ENCODE results near the gene FAM83D. TPM values are rescaled to one million over a fixed set of nuclear protein-coding genes. Genes with fewer than 3 reads are reported as not detected.

The FAM83D gene
- total RNA-seq, 4 donors from 2014 or later, result 93.9 to 311 (median 211) TPM

- 84% methylated on average over 9 of the region's 9 CpGs for WGBS
- Histone ChIP-seq H3K27ac (replicated peaks in 1 of 4) (peak overlapping the region; percentile 77 to 91 (median 85)), H3K9me3 (no peaks in the 10 kb centered on the region), H3K4me3 (peak overlapping the region in 2 of 4 donors; percentile 5 to 22), H3K36me3 (peaks cover 0 to 13% (median 0%) of the 10 kb centered on the region in 4 donors), H3K27me3 (no peaks in the 10 kb centered on the region), H3K4me1 (peaks cover 0 to 69% (median 9%) of the 10 kb centered on the region in 4 donors)
- TF ChIP-seq, protein P1, sequence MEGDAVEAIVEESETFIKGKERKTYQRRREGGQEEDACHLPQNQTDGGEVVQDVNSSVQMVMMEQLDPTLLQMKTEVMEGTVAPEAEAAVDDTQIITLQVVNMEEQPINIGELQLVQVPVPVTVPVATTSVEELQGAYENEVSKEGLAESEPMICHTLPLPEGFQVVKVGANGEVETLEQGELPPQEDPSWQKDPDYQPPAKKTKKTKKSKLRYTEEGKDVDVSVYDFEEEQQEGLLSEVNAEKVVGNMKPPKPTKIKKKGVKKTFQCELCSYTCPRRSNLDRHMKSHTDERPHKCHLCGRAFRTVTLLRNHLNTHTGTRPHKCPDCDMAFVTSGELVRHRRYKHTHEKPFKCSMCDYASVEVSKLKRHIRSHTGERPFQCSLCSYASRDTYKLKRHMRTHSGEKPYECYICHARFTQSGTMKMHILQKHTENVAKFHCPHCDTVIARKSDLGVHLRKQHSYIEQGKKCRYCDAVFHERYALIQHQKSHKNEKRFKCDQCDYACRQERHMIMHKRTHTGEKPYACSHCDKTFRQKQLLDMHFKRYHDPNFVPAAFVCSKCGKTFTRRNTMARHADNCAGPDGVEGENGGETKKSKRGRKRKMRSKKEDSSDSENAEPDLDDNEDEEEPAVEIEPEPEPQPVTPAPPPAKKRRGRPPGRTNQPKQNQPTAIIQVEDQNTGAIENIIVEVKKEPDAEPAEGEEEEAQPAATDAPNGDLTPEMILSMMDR (IDR thresholded peaks at IDR 0.05), result no peak
- TF ChIP-seq POLR2A (IDR thresholded peaks at IDR 0.05; ENCODE audit: low read depth), result no peak
- peak in 1 of 2 donors; percentile 59 for TF ChIP-seq POLR2AphosphoS5 (IDR thresholded peaks at IDR 0.05)
- no peak for TF ChIP-seq EP300 (IDR thresholded peaks at IDR 0.05)
- intact Hi-C loops (cut with DNase I), result no loop called here
- DNase-seq (ENCODE audit: extremely low spot score), result peak; percentile 92
Observed at GRCh38 chr20:38932457-38933120, 6.4 kb downstream of the FAM83D start.

DNA sequence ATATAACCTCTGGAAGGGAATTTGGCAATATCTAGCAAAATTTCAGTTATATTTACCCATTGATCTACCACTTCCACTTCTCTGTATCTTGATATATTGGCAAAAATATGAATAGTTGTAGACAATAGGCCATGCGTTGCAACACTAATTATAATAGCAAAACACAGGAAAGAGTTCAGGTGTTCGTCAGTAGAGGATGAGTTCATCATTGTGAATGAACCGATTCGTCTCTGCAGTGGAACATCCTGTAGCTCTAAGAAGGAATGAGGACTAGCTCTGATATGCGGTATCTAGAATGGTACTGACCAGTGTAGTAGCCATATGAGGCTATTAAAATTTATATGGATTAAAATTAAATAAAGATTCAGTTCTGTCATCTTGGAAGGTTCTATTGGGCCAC is 8.3 kb downstream of the FAM83D start:
- H3K4me1 ChIP-seq, result peaks cover 0 to 73% (median 6%) of the 10 kb centered on the region in 4 donors
- intact Hi-C loops (cut with DNase I), result no loop called here
- H3K9me3 ChIP-seq, result no peaks in the 10 kb centered on the region

DNA sequence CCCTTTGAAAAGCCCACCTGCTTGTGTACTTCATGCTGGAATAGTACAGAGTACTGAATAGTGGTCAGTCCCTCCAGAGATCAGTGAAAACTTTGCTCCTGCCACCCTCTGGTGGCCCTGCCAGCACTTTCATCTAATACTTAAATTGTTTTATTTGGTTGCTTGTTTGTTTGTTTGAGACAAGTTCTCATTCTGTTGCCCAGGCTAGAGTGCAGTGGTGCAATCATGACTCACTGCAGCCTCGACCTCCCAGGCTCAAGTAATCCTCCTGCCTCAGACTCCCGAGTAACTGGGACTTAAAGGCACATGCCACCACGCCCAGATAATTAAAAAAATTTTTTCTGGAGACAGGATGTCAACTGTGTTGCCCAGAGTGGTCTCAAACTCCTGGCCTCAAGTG is 9.1 kb downstream of the FAM83D start:
- Histone ChIP-seq H3K4me3 (no peak overlapping the region), H3K27me3 (no peaks in the 10 kb centered on the region), H3K9me3 (no peaks in the 10 kb centered on the region), H3K27ac (replicated peaks in 1 of 4) (peak overlapping the region in 2 of 4 donors; percentile 90 to 91), H3K4me1 (peaks cover 0 to 76% (median 6%) of the 10 kb centered on the region in 4 donors), H3K36me3 (peaks cover 0 to 38% (median 3%) of the 10 kb centered on the region in 4 donors)
- intact Hi-C loops (cut with DNase I), result no loop called here
- DNase-seq (ENCODE audit: extremely low spot score), result no peak
- WGBS, result 62% methylated on average over 3 of the region's 3 CpGs
- TF ChIP-seq EP300 (IDR thresholded peaks at IDR 0.05) (no peak), POLR2AphosphoS5 (IDR thresholded peaks at IDR 0.05) (peak in 1 of 2 donors; percentile 18), POLR2A (IDR thresholded peaks at IDR 0.05; ENCODE audit: low read depth) (no peak)
- TF ChIP-seq, protein P1 (IDR thresholded peaks at IDR 0.05), result no peak

More for the DNA sequence above, 8.3 kb downstream of the FAM83D start:
- H3K36me3 ChIP-seq, result peaks cover 0 to 30% (median 3%) of the 10 kb centered on the region in 4 donors
- H3K27ac ChIP-seq (replicated peaks in 1 of 4), result peak overlapping the region in 2 of 4 donors; percentile 90 to 91
- peak in 1 of 2 donors; percentile 56 for TF ChIP-seq POLR2AphosphoS5 (IDR thresholded peaks at IDR 0.05)
- TF ChIP-seq POLR2A (IDR thresholded peaks at IDR 0.05; ENCODE audit: low read depth), result no peak
- WGBS, result 87% methylated on average over 5 of the region's 5 CpGs
- no peak for DNase-seq (ENCODE audit: extremely low spot score)
- no peaks in the 10 kb centered on the region for H3K27me3 ChIP-seq
- H3K4me3 ChIP-seq, result no peak overlapping the region

- no peaks in the 10 kb centered on the region for H3K9me3 ChIP-seq
- TF ChIP-seq, protein P1 (IDR thresholded peaks at IDR 0.05), result no peak
- TF ChIP-seq POLR2A (IDR thresholded peaks at IDR 0.05; ENCODE audit: low read depth) (no peak), POLR2AphosphoS5 (IDR thresholded peaks at IDR 0.05) (peak in 1 of 2 donors; percentile 65), EP300 (IDR thresholded peaks at IDR 0.05) (no peak)
- intact Hi-C loops (cut with DNase I), result no loop called here
- no peaks in the 10 kb centered on the region for H3K27me3 ChIP-seq
- peaks cover 0 to 73% (median 4%) of the 10 kb centered on the region in 4 donors for H3K4me1 ChIP-seq
- no peak for DNase-seq (ENCODE audit: extremely low spot score)
- no peak overlapping the region for H3K4me3 ChIP-seq
- WGBS, result 83% methylated on average over 5 of the region's 5 CpGs
- peaks cover 0 to 44% (median 3%) of the 10 kb centered on the region in 4 donors for H3K36me3 ChIP-seq
- peak overlapping the region in 2 of 4 donors; percentile 52 to 90 for H3K27ac ChIP-seq (replicated peaks in 1 of 4)
Observed at GRCh38 chr20:38935967-38936407, 9.8 kb downstream of the FAM83D start.

DNA sequence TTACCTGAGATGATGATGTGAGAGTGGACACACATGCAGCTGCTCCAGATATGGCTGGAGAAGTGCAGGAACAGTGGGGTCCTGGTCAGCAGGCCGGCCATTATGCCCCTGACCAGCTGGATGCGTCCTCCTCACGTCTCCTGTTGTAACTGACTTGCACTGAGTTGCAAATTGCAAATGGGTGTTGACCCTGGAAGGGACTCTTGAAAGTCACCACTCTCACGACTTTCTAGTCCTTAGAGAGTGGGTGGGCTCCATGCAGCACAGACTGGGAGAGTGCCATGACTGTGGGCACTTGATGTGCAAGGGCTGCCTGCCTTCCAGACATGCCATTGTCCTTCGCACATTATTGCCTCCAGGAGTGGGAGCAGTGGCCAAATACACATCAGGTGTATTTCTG is 10.8 kb downstream of the FAM83D start:
- Histone ChIP-seq H3K36me3 (peaks cover 0 to 53% (median 3%) of the 10 kb centered on the region in 4 donors), H3K4me1 (peaks cover 0 to 63% (median 4%) of the 10 kb centered on the region in 4 donors), H3K9me3 (no peaks in the 10 kb centered on the region), H3K27ac (replicated peaks in 1 of 4) (peak overlapping the region in 2 of 4 donors; percentile 52 to 90), H3K4me3 (no peak overlapping the region), H3K27me3 (no peaks in the 10 kb centered on the region)
- WGBS, result 94% methylated on average over 5 of the region's 5 CpGs
- TF ChIP-seq POLR2AphosphoS5 (IDR thresholded peaks at IDR 0.05) (peak in 1 of 2 donors; percentile 53), EP300 (IDR thresholded peaks at IDR 0.05) (no peak), POLR2A (IDR thresholded peaks at IDR 0.05; ENCODE audit: low read depth) (no peak)
- TF ChIP-seq, protein P1 (IDR thresholded peaks at IDR 0.05), result no peak
- DNase-seq (ENCODE audit: extremely low spot score), result no peak
- intact Hi-C loops (cut with DNase I), result no loop called here

Data from esophagus muscularis mucosa (tissue), 4 donors.